K562 (cell line): ENCODE data around the gene BATF.

Experiments used
- SIN3A ChIP-seq, 2 experiments: fragments of 150-350 bp in 1 of 2; IDR thresholded peaks; 2 replicates each; pipeline ENCODE4 v1.6.1; 2011 to 2016; ENCODE audit warnings: borderline replicate concordance in 2 of 2, low read depth in 2 of 2, low read length in 2 of 2, mild to moderate bottlenecking in 2 of 2, moderate library complexity in 2 of 2; ENCODE audit not compliant: control insufficient read depth in 1 of 2
- TAF7 ChIP-seq: fragments of 450-650 bp; IDR thresholded peaks from 2 replicates; pipeline ENCODE4 v1.6.1; 2016; ENCODE audit warnings: missing genetic modification characterization, missing compliant biosample characterization

- no peak for TF ChIP-seq SIN3A (IDR thresholded peaks at IDR 0.05; ENCODE audit: borderline replicate concordance in 2 of 2, control insufficient read depth in 1 of 2, low read depth in 2 of 2, low read length in 2 of 2)
- TF ChIP-seq TAF7 (tag), result no peak
Measured at GRCh38 chr14:75531660-75532317, 9.5 kb downstream of the BATF start.
